ENCODE measurements around the gene CEP97.
"Not testable (repeated sequence)": the region's sequence is repeated elsewhere in the genome, so short reads cannot be mapped to it uniquely, and the experiment has no call there.

The CEP97 gene

DNA sequence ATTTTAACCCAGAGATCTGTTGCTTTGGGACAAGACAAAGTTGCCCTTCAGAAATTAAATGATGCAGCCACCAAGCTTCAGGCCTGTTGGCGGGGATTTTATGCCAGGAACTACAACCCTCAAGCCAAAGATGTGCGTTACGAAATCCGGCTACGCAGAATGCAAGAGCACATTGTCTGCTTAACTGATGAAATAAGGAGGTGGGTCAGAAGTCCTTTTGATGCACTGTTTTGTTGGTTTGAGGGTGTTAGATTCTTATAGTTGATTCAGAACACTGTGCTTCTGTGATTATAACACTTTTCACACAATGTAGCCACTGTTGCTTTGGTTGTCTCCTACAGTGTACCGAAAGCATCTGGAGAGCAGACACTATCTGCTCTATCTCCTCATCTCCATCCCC, 33.8 kb downstream of the CEP97 start:
- in situ Hi-C loops (cut with MboI; ENCODE audit: low sequenced_read_pairs), result no loop called here

- in situ Hi-C loops (cut with MboI; ENCODE audit: low sequenced_read_pairs), result no loop called here
These were observed 37.7 kb downstream of the CEP97 start for GRCh38 chr3:101762041-101762646.

GRCh38 chr3:101777745-101778281, 53.4 kb downstream of the CEP97 start:
- in situ Hi-C loops (cut with MboI; ENCODE audit: low sequenced_read_pairs), result not testable (repeated sequence)

DNA sequence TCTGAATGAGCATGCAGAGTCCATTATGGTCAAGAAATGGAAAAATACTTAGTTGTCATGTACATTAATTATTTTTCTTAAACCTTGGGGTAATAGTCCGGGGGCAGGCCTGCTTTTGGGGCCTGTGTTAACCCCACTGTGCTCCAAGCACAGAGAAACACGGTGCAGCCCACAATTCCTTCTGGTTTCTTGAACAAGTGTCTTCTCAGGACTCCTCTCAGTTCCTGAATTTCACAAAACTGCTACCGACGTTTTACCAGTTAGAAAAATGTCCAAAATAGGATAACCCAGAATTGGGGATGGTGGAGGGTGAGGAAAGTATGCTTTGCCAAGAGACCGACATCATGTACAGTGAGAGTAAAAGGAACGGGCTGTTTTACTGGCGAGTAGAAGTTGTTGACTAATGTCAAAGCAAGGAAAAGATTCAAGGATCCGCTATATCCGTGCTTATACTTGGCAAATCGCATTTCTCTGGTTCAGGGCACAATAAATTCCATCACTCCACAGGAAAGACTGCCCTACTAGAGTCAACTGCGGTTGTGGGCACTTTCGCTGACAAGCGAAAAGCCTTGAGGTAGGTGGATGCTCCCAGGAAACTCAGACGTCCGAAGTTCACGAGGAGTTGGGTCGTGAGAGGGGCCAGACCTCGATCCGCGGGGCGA, 54.1 kb downstream of the CEP97 start:
- in situ Hi-C loops (cut with MboI; ENCODE audit: low sequenced_read_pairs), result no loop called here

GRCh38 chr3:101779047-101779821, 54.8 kb downstream of the CEP97 start, which contains the start of gene NXPE3:
Gene NXPE3 (plus strand): TSS chr3:101779211. CDS start chr3:101785597, 6,386 bp downstream.
- in situ Hi-C loops (cut with MboI; ENCODE audit: low sequenced_read_pairs), result no loop called here

DNA sequence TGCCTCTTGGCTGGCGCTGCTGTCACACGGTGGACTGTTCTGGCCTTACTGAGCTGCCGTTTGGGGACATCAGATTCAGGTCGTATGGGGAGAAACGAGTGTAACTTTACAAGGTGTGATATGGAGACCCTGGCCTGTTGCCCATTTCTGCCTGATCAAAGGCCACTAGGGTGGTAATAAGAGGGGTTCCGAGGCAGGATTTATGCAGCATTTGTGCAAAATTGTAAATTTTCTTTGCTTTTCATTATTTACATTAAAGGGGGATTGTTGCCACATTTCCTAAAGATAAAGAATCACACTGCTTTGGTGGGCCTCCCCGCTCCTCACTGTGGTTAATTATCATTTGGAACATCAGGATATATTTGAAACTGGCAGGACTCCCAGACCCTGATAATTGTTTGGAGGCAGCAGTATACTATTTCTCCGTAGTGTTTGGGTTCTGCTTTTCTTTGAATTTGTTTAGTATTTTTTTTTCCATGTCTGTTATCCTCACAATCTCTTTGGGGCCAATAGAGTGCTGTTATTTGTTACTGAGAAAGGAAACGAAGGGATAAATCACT, 55.5 kb downstream of the CEP97 start:
- in situ Hi-C loops (cut with MboI; ENCODE audit: low sequenced_read_pairs), result no loop called here

- in situ Hi-C loops (cut with MboI; ENCODE audit: low sequenced_read_pairs), result no loop called here
These were observed 56.2 kb downstream of the CEP97 start for GRCh38 chr3:101780661-101781060.

DNA sequence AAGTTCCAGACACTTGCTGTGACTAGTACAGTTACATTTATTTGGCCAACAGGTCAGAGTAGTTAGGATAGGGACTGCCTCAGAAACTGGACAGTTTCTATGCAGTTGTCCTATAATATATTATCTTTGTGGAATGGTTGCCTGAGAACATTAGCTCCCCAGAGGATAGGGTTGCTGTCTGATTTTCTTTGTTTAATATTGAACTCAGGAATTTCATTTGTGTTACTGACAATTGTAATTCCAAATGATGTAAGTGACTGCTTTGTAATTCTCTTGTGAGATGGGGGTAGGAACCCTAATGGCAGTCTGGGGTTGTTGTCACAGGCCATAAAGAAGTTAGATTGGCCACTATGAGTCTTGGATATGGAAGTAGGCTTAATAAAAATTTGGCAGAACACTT, 56.8 kb downstream of the CEP97 start:
- in situ Hi-C loops (cut with MboI; ENCODE audit: low sequenced_read_pairs), result no loop called here

DNA sequence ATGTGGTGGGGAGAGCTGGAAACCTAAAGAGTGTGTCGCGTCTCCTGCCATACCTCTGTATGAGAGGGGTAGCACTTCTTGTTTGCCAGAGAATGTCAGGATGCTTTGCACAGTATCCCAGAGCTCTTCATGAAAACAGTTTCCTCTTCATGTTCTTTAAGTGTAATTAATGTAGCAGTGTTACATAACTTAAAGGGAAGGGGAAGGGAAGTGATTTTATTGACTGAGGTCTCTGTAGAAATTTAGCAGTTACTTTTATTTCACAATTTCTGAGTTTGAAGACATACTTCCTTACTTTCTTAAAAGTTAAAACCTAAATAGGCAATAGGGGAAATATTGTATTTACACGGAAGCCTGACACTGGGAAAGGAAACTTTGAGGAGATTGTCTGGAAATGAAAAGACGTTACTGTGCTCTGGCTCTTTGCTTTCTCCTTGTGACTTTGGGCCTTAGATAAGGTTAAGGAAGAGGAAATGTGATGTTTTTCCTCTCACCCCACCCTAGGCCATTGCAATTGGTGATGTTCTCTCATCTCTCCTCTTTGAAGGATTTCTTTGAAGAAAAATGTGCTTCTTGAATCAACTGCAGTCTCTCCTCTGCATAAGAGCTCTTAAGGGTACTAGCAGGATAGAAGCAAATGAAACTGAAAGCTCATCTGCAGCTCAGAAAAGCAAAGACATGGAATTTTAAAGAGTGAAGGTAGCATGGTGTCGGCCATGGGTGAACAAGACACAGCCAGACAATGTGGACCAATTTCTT, 60.6 kb downstream of the CEP97 start:
- in situ Hi-C loops (cut with MboI; ENCODE audit: low sequenced_read_pairs), result no loop called here

DNA sequence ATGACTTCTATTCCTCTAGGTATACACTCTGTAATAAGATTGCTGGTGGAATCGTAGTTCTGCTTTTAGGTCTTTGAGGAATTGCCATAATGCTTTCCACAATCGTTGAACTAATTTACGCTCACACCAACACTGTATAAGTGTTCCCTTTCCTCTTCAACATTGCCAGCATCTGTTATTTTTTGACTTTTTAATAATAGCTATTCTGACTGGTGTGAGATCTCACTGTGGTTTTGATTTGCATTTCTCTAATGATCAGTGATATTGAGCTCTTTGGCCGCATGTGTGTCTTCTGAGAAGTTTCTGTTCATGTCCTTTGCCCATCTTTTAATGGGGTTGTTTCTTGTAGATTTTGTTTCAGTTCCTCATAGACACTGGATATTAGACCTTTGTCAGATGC, 67.4 kb downstream of the CEP97 start:
- in situ Hi-C loops (cut with MboI; ENCODE audit: low sequenced_read_pairs), result no loop called here

- in situ Hi-C loops (cut with MboI; ENCODE audit: low sequenced_read_pairs), result no loop called here
These were observed 71.8 kb downstream of the CEP97 start for GRCh38 chr3:101796077-101796680.

DNA sequence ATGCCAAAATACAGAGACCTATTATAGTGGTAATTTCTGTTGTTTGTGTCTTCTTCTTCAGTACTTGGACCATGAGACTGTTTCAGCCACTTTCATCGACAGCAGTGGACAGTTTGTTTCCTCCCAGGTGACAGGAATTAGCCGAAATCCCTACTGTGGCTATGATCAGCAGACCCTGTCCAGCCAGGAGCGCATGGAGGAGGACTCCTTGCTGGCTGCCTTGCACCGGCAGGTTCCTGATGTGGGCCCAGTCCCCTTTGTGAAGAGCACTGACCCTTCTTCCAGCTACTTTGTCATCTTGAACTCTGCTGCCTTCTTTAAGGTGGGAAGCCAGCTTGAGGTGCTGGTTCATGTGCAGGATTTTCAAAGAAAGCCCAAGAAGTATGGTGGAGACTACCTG, 76.8 kb downstream of the CEP97 start:
- in situ Hi-C loops (cut with MboI; ENCODE audit: low sequenced_read_pairs), result no loop called here

- in situ Hi-C loops (cut with MboI; ENCODE audit: low sequenced_read_pairs), result no loop called here
These were observed 77.8 kb downstream of the CEP97 start for GRCh38 chr3:101802179-101802578.

- in situ Hi-C loops (cut with MboI; ENCODE audit: low sequenced_read_pairs), result no loop called here
These were observed 78.9 kb downstream of the CEP97 start for GRCh38 chr3:101803173-101803782.

DNA sequence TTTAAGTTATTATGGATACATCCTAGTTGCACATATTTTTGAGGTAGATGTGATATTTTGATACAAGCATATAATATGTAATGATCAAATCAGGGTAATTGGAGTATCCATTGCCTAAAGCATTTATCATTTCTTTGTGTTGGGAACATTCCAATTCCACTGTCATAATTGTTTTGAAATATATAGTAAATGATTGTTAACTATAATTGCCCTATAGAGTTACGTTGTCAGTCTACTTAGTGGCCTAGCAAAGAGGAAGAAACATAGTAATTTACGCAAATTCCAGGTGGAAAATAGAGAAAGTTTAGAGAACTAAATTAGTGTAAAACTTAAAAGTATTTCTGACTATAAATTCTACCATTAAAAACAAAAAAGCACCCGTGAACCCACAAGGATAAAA, 79.5 kb downstream of the CEP97 start:
- in situ Hi-C loops (cut with MboI; ENCODE audit: low sequenced_read_pairs), result no loop called here

DNA sequence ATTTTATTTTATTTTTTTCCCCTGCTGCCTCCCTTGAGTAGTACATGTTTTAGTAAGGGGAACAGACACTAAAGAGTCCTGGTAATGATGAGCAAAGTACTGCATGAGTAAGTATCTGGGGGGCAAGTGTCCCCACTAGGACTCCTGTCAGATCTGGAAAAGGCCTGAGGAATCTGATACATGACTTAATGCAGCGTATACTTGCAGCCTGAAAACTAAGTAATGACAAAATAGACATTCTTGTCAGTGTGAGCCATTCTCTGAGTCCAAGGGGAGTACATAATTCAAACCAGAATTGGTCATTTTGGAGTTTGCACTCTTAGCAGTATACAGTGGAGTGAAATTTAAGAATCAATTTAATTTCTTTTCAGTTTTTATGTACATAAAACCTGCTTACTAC, 82.1 kb downstream of the CEP97 start:
- in situ Hi-C loops (cut with MboI; ENCODE audit: low sequenced_read_pairs), result no loop called here

GRCh38 chr3:101807888-101808287, 83.5 kb downstream of the CEP97 start:
- in situ Hi-C loops (cut with MboI; ENCODE audit: low sequenced_read_pairs), result no loop called here

- in situ Hi-C loops (cut with MboI; ENCODE audit: low sequenced_read_pairs), result no loop called here
These were observed 85.0 kb downstream of the CEP97 start for GRCh38 chr3:101809178-101810021.

GRCh38 chr3:101810022-101810418, 85.6 kb downstream of the CEP97 start:
- in situ Hi-C loops (cut with MboI; ENCODE audit: low sequenced_read_pairs), result no loop called here
